H9 (cell line): Measurements from ENCODE around the gene GXYLT2. TPM values are rescaled to one million over a fixed set of nuclear protein-coding genes. Genes with fewer than 3 reads are reported as not detected.

Experiments
- DNase-seq: peaks from one replicate; pipeline ENCODE4 v3.0.0-alpha.2; 2017
- H2AFZ ChIP-seq: one replicate; pipeline ENCODE4 v1.6.1; 2013; ENCODE audit warnings: mild to moderate bottlenecking, low read length, control low read depth, moderate library complexity
- H2AK5ac ChIP-seq: 2 replicates; pipeline ENCODE4 v1.6.1; 2013; ENCODE audit warnings: low read length, control low read depth, mixed read lengths; ENCODE audit not compliant: insufficient read length
- H2BK120ac ChIP-seq: one replicate; pipeline ENCODE4 v1.6.1; 2013; ENCODE audit warnings: low read depth, mild to moderate bottlenecking, low read length, control low read depth, inconsistent platforms; ENCODE audit not compliant: poor library complexity, severe bottlenecking
- H2BK12ac ChIP-seq: 2 replicates; pipeline ENCODE4 v1.6.1; 2013; ENCODE audit warnings: low read length, control low read depth, mixed read lengths, low read depth; ENCODE audit not compliant: insufficient read length
- H2BK15ac ChIP-seq: 2 replicates; pipeline ENCODE4 v1.6.1; 2013; ENCODE audit warnings: low read depth, low read length, control low read depth
- H2BK20ac ChIP-seq: one replicate; pipeline ENCODE4 v1.6.1; 2013; ENCODE audit warnings: low read depth, mild to moderate bottlenecking, low read length, control low read depth, inconsistent platforms; ENCODE audit not compliant: poor library complexity, severe bottlenecking
- H2BK5ac ChIP-seq: 2 replicates; pipeline ENCODE4 v1.6.1; 2013; ENCODE audit warnings: low read length, control low read depth, mixed read lengths; ENCODE audit not compliant: insufficient read length
- H3K14ac ChIP-seq: 2 replicates; pipeline ENCODE4 v1.6.1; 2013; ENCODE audit warnings: low read length, control low read depth; ENCODE audit not compliant: insufficient read depth
- H3K18ac ChIP-seq: 2 replicates; pipeline ENCODE4 v1.6.1; 2013; ENCODE audit warnings: low read depth, mild to moderate bottlenecking, mixed read lengths, low read length, control low read depth; ENCODE audit not compliant: insufficient read length
- H3K23ac ChIP-seq: 2 replicates; pipeline ENCODE4 v1.6.1; 2013; ENCODE audit warnings: low read length, control low read depth, mixed read lengths, low read depth; ENCODE audit not compliant: insufficient read length
- H3K23me2 ChIP-seq: 2 replicates; pipeline ENCODE4 v1.6.1; 2013; ENCODE audit warnings: low read depth, mild to moderate bottlenecking, mixed read lengths, low read length, control low read depth; ENCODE audit not compliant: insufficient read length, poor library complexity, severe bottlenecking
- H3K27ac ChIP-seq: 2 replicates; pipeline ENCODE4 v1.5.1; 2013; ENCODE audit warnings: low read length, control low read depth, mixed read lengths, low read depth; ENCODE audit not compliant: insufficient read length
- H3K27me3 ChIP-seq: 2 replicates; pipeline ENCODE4 v1.6.1; 2013; ENCODE audit warnings: low read length, control low read depth, inconsistent platforms; ENCODE audit not compliant: insufficient read depth
- H3K4ac ChIP-seq: 2 replicates; pipeline ENCODE4 v1.6.1; 2013; ENCODE audit warnings: low read depth, mild to moderate bottlenecking, control low read depth, inconsistent platforms, low read length, moderate library complexity
- H3K4me1 ChIP-seq: 2 replicates; pipeline ENCODE4 v1.6.1; 2013; ENCODE audit warnings: low read length, control low read depth, inconsistent platforms; ENCODE audit not compliant: insufficient read depth
- H3K4me2 ChIP-seq: 2 replicates; pipeline ENCODE4 v1.6.1; 2013; ENCODE audit warnings: low read length, control low read depth, mixed read lengths; ENCODE audit not compliant: insufficient read length, insufficient read depth
- H3K56ac ChIP-seq: 2 replicates; pipeline ENCODE4 v1.6.1; 2013; ENCODE audit warnings: low read depth, mild to moderate bottlenecking, mixed read lengths, low read length, control low read depth; ENCODE audit not compliant: insufficient read length
- H3K79me1 ChIP-seq: 2 replicates; pipeline ENCODE4 v1.6.1; 2013; ENCODE audit warnings: low read depth, mild to moderate bottlenecking, moderate library complexity, low read length, control low read depth, inconsistent platforms; ENCODE audit not compliant: insufficient read depth, poor library complexity, severe bottlenecking
- H3K79me2 ChIP-seq: 2 replicates; pipeline ENCODE4 v1.6.1; 2013; ENCODE audit warnings: low read length, control low read depth, inconsistent platforms; ENCODE audit not compliant: insufficient read depth
- H3K9ac ChIP-seq: 2 replicates; pipeline ENCODE4 v1.6.1; 2013; ENCODE audit warnings: low read length, control low read depth, mixed read lengths; ENCODE audit not compliant: insufficient read length; ENCODE audit errors: extremely low read depth
- H3K9me3 ChIP-seq: one replicate; pipeline ENCODE4 v1.6.1; 2013; ENCODE audit warnings: low read depth, low read length, inconsistent platforms; ENCODE audit not compliant: control insufficient read depth
- H3T11ph ChIP-seq: one replicate; pipeline ENCODE4 v1.6.1; 2013; ENCODE audit warnings: mild to moderate bottlenecking, low read length, control low read depth, inconsistent platforms
- H4K20me1 ChIP-seq: one replicate; pipeline ENCODE4 v1.6.1; 2013; ENCODE audit not compliant: control insufficient read depth, insufficient read length, insufficient read depth
- H4K5ac ChIP-seq: 2 replicates; pipeline ENCODE4 v1.6.1; 2013; ENCODE audit warnings: low read depth, mild to moderate bottlenecking, mixed read lengths, low read length, control low read depth; ENCODE audit not compliant: insufficient read length
- H4K8ac ChIP-seq: replicated peaks from 2 replicates; pipeline ENCODE4 v1.6.1; 2013; ENCODE audit warnings: low read length, control low read depth, mixed read lengths, low read depth; ENCODE audit not compliant: insufficient read length
- H4K91ac ChIP-seq: 2 replicates; pipeline ENCODE4 v1.6.1; 2013; ENCODE audit warnings: low read depth, mild to moderate bottlenecking, moderate library complexity, mixed read lengths, low read length, control low read depth; ENCODE audit not compliant: insufficient read length
- H3K27ac Mint-ChIP-seq, 3 experiments: 2 replicates in 2 of 3; 3 replicates in 1 of 3; pipeline ENCODE4 v1.8.0; 2020 to 2021; ENCODE audit warnings: mixed read lengths in 3 of 3, mild to moderate bottlenecking in 1 of 3, moderate library complexity in 1 of 3
- H3K27me3 Mint-ChIP-seq: 2 replicates; pipeline ENCODE4 v1.8.0; 2021; ENCODE audit warnings: low read depth, mild to moderate bottlenecking, moderate library complexity, mixed read lengths
- H3K36me3 Mint-ChIP-seq, 3 experiments: 2 replicates in 2 of 3; 3 replicates in 1 of 3; pipeline ENCODE4 v1.8.0; 2020 to 2021; ENCODE audit warnings: low read depth in 3 of 3, mixed read lengths in 3 of 3; ENCODE audit not compliant: insufficient read depth in 1 of 3
- H3K4me1 Mint-ChIP-seq, 2 experiments: 2 replicates each; pipeline ENCODE4 v1.8.0; 2020; ENCODE audit warnings: mixed read lengths in 2 of 2
- H3K4me3 Mint-ChIP-seq, 2 experiments: 2 replicates in 1 of 2; 3 replicates in 1 of 2; pipeline ENCODE4 v1.8.0; 2020 to 2021; ENCODE audit warnings: mild to moderate bottlenecking in 2 of 2, mixed read lengths in 2 of 2, moderate library complexity in 1 of 2
- H3K9me3 Mint-ChIP-seq, 2 experiments: 2 replicates in 1 of 2; 3 replicates in 1 of 2; pipeline ENCODE4 v1.8.0; 2020; ENCODE audit warnings: mild to moderate bottlenecking in 2 of 2, mixed read lengths in 2 of 2, moderate library complexity in 1 of 2
- CTCF ChIP-seq: fragments of 200-600 bp; sonication (generic); conservative IDR thresholded peaks from 3 replicates; pipeline ENCODE4 v1.8.0; 2021; ENCODE audit warnings: antibody characterized with exemption, mild to moderate bottlenecking
- WGBS: extraction: QIAGEN DNeasy Blood & Tissue Kit; methylation state at CpG from one replicate; pipeline ENCODE4 v1.1.7; 2013; ENCODE audit warnings: missing lambda C conversion rate, low lambda C conversion rate, mixed read lengths; ENCODE audit not compliant: insufficient read length; ENCODE audit errors: extremely low coverage; 5-methylcytosine and 5-hydroxymethylcytosine counted together
- total RNA-seq: library from RNA; stranded (reverse); gene quantifications from 2 replicates; pipeline ENCODE4 v1.2.1, GENCODE V29; 2021

Gene GXYLT2
- total RNA-seq, 1 experiment from 2014 or later: 2.0 TPM

- Histone ChIP-seq H2AK5ac (no peak overlapping the region), H3K9ac (no peak overlapping the region), H2AFZ (no peak overlapping the region), H3K27me3 (no peaks in the 10 kb centered on the region), H2BK12ac (no peak overlapping the region), H2BK120ac (no peak overlapping the region), H3K4ac (no peak overlapping the region), H3K4me2 (no peak overlapping the region), H2BK20ac (no peak overlapping the region), H3K27ac (no peak overlapping the region), H3T11ph (no peak overlapping the region), H3K23ac (no peak overlapping the region), H3K14ac (no peak overlapping the region), H4K20me1 (no peaks in the 10 kb centered on the region), H2BK5ac (no peak overlapping the region), H3K9me3 (no peaks in the 10 kb centered on the region), H3K18ac (no peak overlapping the region), H3K4me1 (peaks cover 5% of the 10 kb centered on the region; the same call in 1 of the 2 replicates), H2BK15ac (no peak overlapping the region), H3K79me1 (no peaks in the 10 kb centered on the region), H4K8ac (no peak overlapping the region), H3K79me2 (peaks cover 59% of the 10 kb centered on the region; the same call in 1 of the 2 replicates), H3K56ac (no peak overlapping the region), H3K23me2 (no peaks in the 10 kb centered on the region), H4K5ac (no peak overlapping the region), H4K91ac (no peak overlapping the region)
- Mint-ChIP-seq H3K27ac (no peak overlapping the region; a peak in 1 of 7 replicates), H3K36me3 (peaks cover 3 to 7% (median 7%) of the 10 kb centered on the region in 3 experiments; a peak in 5 of 7 replicates), H3K4me3 (no peak overlapping the region), H3K9me3 (no peaks in the 10 kb centered on the region), H3K4me1 (peaks cover 51 to 59% of the 10 kb centered on the region in 2 experiments), H3K27me3 (no peaks in the 10 kb centered on the region)
- no CpG with 5 or more reads among the region's 6 CpGs for WGBS
- no peak for TF ChIP-seq CTCF
- DNase-seq: no peak
These were observed 138.4 kb downstream of the GXYLT2 start for GRCh38 chr3:73026111-73026759.

Other genes starting within 250 kb of the GXYLT2 start
- gene SHQ1, start 39.6 kb upstream of the GXYLT2 start, total RNA-seq: 28.2 and 32.5 TPM in 2 replicates
- gene PPP4R2, start 108.8 kb downstream of the GXYLT2 start, total RNA-seq: 123 and 132 TPM in 2 replicates
- 4.4 and 6.1 TPM in 2 replicates for gene EBLN2, start 173.6 kb downstream of the GXYLT2 start, total RNA-seq